ENCODE data around the gene MFRP. TPM values are rescaled to one million over a fixed set of nuclear protein-coding genes. Genes with fewer than 3 reads are reported as not detected.

The MFRP gene
- total and polyA plus RNA-seq, 10 of the 15 experiments (the other 5 are each of a cell fraction or from before 2014, with no cell fraction given) = not detected

DNA sequence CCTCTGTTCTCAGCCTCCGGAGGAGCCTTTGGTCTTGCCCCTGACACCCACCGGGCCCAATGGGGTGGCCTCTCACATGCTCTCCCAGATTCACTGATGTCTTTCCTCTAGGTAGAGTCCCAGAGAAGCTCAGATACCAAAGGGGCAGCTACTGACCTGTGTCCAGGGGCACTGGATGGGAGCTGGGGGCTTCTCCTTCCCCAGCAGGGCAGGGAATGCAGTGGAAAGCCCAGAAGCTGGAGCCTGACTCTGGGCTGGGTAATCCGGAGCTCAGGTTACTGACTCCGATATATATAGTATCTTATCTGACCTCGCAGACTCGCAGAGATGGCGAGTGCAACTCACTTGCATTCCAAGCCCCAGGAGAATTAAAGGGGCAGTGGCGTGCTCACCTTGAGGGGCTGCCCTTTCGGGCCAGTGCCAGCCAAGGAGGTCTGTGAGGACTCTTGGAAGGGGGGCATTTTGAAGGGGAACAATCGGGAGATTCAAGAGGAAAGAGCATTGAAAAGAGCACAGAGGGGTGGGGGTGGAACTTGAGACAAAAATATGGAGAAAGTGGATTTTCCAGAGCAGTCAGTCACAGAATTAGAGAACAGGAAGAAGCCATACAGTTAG is 32.5 kb upstream of the MFRP start (continued):
- TF ChIP-seq MYB (IDR thresholded peaks at IDR 0.05; ENCODE audit: borderline replicate concordance, low read depth, low read length) = no peak
- no peak for TF ChIP-seq SRF (IDR thresholded peaks at IDR 0.05; ENCODE audit: low read depth in 2 of 2, low read length in 2 of 2)
- no peak for TF ChIP-seq MLLT1 (IDR thresholded peaks at IDR 0.05)
- TF ChIP-seq TAF1 (IDR thresholded peaks at IDR 0.05; ENCODE audit: borderline replicate concordance, low read depth, low read length) = no peak
- no peak for TF ChIP-seq FOXM1 (IDR thresholded peaks at IDR 0.05; ENCODE audit: low read depth, low read length)
- TF ChIP-seq SREBF1 (IDR thresholded peaks at IDR 0.05; ENCODE audit: low read length) = no peak
- no peak for TF ChIP-seq SREBF2 (IDR thresholded peaks at IDR 0.05; ENCODE audit: low read length)
- no peak for TF ChIP-seq NFYA (IDR thresholded peaks at IDR 0.05; ENCODE audit: borderline replicate concordance, low read depth, low read length)

GRCh38 chr11:119377961-119378667 is 31.6 kb upstream of the MFRP start:
- no peak overlapping the region for H3K4me2 ChIP-seq (ENCODE audit: control insufficient read depth, insufficient read depth)
- no peaks in the 10 kb centered on the region for H3K9me3 ChIP-seq (replicated peaks; ENCODE audit: control insufficient read depth, insufficient read depth, low read length)
- H3K36me3 ChIP-seq (ENCODE audit: control insufficient read depth in 2 of 2, insufficient read depth in 2 of 2, low read length in 1 of 2) = no peaks in the 10 kb centered on the region
- no peak overlapping the region for H3K27ac ChIP-seq (ENCODE audit: control insufficient read depth, insufficient read depth)
- H3K4me1 ChIP-seq (ENCODE audit: control insufficient read depth, insufficient read depth, low read length) = 0 out of 2 replicates have a peak, but pooled peaks cover 3% of the 10 kb centered on the region
- WGBS (ENCODE audit: insufficient coverage, insufficient replicate concordance, low lambda C conversion rate, missing lambda C conversion rate) = 5% methylated on average over 6 of the region's 6 CpGs
- peaks cover 0 to 8% of the 10 kb centered on the region in 2 experiments; a peak in 3 of 4 replicates for H3K27me3 ChIP-seq (replicated peaks in 1 of 2; ENCODE audit: control insufficient read depth in 2 of 2, insufficient read depth in 2 of 2, low read length in 1 of 2)
- in situ Hi-C loops (cut with MboI) (no loop called here), intact Hi-C loops (cut with micrococcal nuclease; ENCODE audit: unreplicated experiment) (no loop called here)
- H3K9ac ChIP-seq (ENCODE audit: control insufficient read depth, insufficient read depth, low read length) = no peak overlapping the region
- BruUV-seq (replicated peaks) = no TSS peak
- TF ChIP-seq TCF3 (IDR thresholded peaks at IDR 0.05; ENCODE audit: borderline replicate concordance, insufficient read depth, low read depth, low read length) = no peak
- no peak for FAIRE-seq
- H3K4me3 ChIP-seq = no peak overlapping the region
- POLR2A ChIA-PET = no interaction called here
- no peak for DNase-seq (ENCODE audit: low read depth, low spot score)
- no peak for ATAC-seq
- SMC1A ChIA-PET (ENCODE audit: uncharacterized antibody, unreplicated experiment) = interaction anchor here (0.6 kb wide), 1 partner anchor 419 kb away, joined by 4 read pairs; no protein-coding TSS in a partner anchor
- RAD21 ChIA-PET (ENCODE audit: unreplicated experiment) = interaction anchor here (0.9 to 4.5 kb wide), 2 partner anchors 16 to 97 kb away, joined by 3 to 16 read pairs; no protein-coding TSS in a partner anchor
- CTCF ChIA-PET = interaction anchor here (1.0 to 17.9 kb wide), 4 partner anchors 21 to 97 kb away, joined by 3 to 183 read pairs (median 5); no protein-coding TSS in a partner anchor
- H2AFZ ChIP-seq (ENCODE audit: control insufficient read depth, low read depth, low read length) = no peak overlapping the region
- H3K79me2 ChIP-seq (ENCODE audit: control insufficient read depth, insufficient read depth, low read length) = no peaks in the 10 kb centered on the region
- no peaks in the 10 kb centered on the region for H4K20me1 ChIP-seq (ENCODE audit: control insufficient read depth, insufficient read depth)
